ENCODE data around the gene LDLR. TPM values are rescaled to one million over a fixed set of nuclear protein-coding genes. Genes with fewer than 3 reads are reported as not detected.

LDLR gene
- total RNA-seq, 2 donors from 2014 or later: 61.0 to 101 TPM

DNA sequence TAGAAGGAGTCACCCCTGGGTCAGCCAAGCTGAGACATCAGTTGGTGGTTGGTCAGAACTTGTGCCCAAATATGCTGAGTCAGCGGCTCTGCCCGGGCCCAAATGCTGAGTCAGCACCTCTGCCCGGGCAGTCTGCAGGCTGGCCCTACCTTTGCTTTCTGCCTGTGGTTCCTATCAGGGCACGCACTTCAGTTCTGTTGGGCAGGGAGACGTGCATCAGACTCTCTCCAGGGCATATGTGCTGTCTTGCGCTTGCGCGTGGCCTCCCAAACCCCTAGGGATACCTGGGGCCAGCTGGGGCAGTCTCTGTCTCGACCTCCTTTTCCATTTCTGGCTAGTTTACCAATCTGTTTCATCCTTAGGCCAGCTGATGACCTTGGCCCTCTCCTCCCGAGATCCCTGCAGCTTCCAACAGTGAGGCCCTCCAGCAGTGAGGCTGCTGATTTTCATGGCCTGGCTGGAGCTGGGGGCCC, 24.4 kb upstream of the LDLR start:
- H3K9me3 ChIP-seq (ENCODE audit: control insufficient read depth, low read length): peaks cover 6% of the 10 kb centered on the region
- Mint-ChIP-seq H3K36me3 (ENCODE audit: low read depth) (peaks cover 51% of the 10 kb centered on the region), H3K4me1 (no peaks in the 10 kb centered on the region), H3K27me3 (ENCODE audit: insufficient read depth) (no peaks in the 10 kb centered on the region), H3K27ac (peak overlapping the region; percentile 68), H3K4me3 (no peak overlapping the region), H3K9me3 (peaks cover 3% of the 10 kb centered on the region)
- no peak for TF ChIP-seq CTCF (conservative IDR thresholded peaks at IDR 0.05)
- H3K27ac ChIP-seq (ENCODE audit: low read depth, low read length): peak overlapping the region; percentile 51
- DNase-seq: no peak
- H3K9ac ChIP-seq (ENCODE audit: extremely low read depth, low read length, poor library complexity, severe bottlenecking): no peak overlapping the region
- WGBS, 2 experiments (ENCODE audit: insufficient coverage in 1 of 2, insufficient read length in 1 of 2): 93 to 96% methylated on average over 9 to 10 of the region's 10 CpGs
- H3K4me3 ChIP-seq (ENCODE audit: low read length): no peak overlapping the region
- peaks cover 55% of the 10 kb centered on the region for H3K36me3 ChIP-seq (ENCODE audit: control insufficient read depth, insufficient read depth, low read length)
- no peaks in the 10 kb centered on the region for H3K27me3 ChIP-seq (ENCODE audit: control insufficient read depth, insufficient read depth, low read length, poor library complexity, severe bottlenecking)
- H3K4me1 ChIP-seq (ENCODE audit: control insufficient read depth, insufficient read depth, low read length): no peaks in the 10 kb centered on the region

DNA sequence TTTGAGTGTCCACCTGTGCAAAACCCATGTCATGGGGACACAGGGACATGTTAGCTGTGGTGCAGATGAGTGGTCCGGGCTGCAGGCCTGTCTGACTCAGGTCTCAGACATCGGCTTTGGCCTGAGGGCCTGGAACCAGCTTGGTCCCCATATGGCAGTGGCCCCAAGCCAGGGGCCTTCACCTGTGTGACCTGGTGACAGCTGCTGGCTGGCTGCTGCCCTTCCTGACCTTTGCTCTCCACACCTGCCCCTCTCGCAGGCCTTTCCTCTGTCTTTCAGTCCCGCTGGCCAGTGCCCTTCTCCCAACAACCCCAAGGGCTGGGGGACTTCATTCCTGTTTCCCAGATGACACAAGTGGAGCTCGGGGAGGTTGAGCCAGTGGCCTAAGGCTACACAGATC, 22.9 kb upstream of the LDLR start:
- TF ChIP-seq CTCF (conservative IDR thresholded peaks at IDR 0.05): no peak
- peaks cover 3% of the 10 kb centered on the region for H3K9me3 Mint-ChIP-seq
- H3K27me3 Mint-ChIP-seq (ENCODE audit: insufficient read depth): no peaks in the 10 kb centered on the region
- Histone ChIP-seq H3K9ac (ENCODE audit: extremely low read depth, low read length, poor library complexity, severe bottlenecking) (no peak overlapping the region), H3K36me3 (ENCODE audit: control insufficient read depth, insufficient read depth, low read length) (peaks cover 44% of the 10 kb centered on the region), H3K27ac (ENCODE audit: low read depth, low read length) (no peak overlapping the region), H3K4me1 (ENCODE audit: control insufficient read depth, insufficient read depth, low read length) (no peaks in the 10 kb centered on the region), H3K9me3 (ENCODE audit: control insufficient read depth, low read length) (peaks cover 6% of the 10 kb centered on the region), H3K4me3 (ENCODE audit: low read length) (no peak overlapping the region), H3K27me3 (ENCODE audit: control insufficient read depth, insufficient read depth, low read length, poor library complexity, severe bottlenecking) (no peaks in the 10 kb centered on the region)
- peaks cover 41% of the 10 kb centered on the region for H3K36me3 Mint-ChIP-seq (ENCODE audit: low read depth)
- no peak for DNase-seq
- H3K4me1 Mint-ChIP-seq: no peaks in the 10 kb centered on the region
- 96 to 97% methylated on average over 5 of the region's 5 CpGs for WGBS, 2 experiments (ENCODE audit: insufficient coverage in 1 of 2, insufficient read length in 1 of 2)
- H3K27ac Mint-ChIP-seq: no peak overlapping the region
- H3K4me3 Mint-ChIP-seq: no peak overlapping the region

- Mint-ChIP-seq H3K36me3 (ENCODE audit: low read depth) (peaks cover 33% of the 10 kb centered on the region), H3K4me1 (no peaks in the 10 kb centered on the region), H3K27me3 (ENCODE audit: insufficient read depth) (no peaks in the 10 kb centered on the region), H3K9me3 (peaks cover 3% of the 10 kb centered on the region), H3K27ac (no peak overlapping the region), H3K4me3 (no peak overlapping the region)
- Histone ChIP-seq H3K4me1 (ENCODE audit: control insufficient read depth, insufficient read depth, low read length) (no peaks in the 10 kb centered on the region), H3K27me3 (ENCODE audit: control insufficient read depth, insufficient read depth, low read length, poor library complexity, severe bottlenecking) (no peaks in the 10 kb centered on the region), H3K36me3 (ENCODE audit: control insufficient read depth, insufficient read depth, low read length) (peaks cover 35% of the 10 kb centered on the region), H3K27ac (ENCODE audit: low read depth, low read length) (no peak overlapping the region), H3K9ac (ENCODE audit: extremely low read depth, low read length, poor library complexity, severe bottlenecking) (no peak overlapping the region), H3K4me3 (ENCODE audit: low read length) (no peak overlapping the region), H3K9me3 (ENCODE audit: control insufficient read depth, low read length) (peaks cover 6% of the 10 kb centered on the region)
- WGBS, 2 experiments (ENCODE audit: insufficient coverage in 1 of 2, insufficient read length in 1 of 2): 94 to 97% methylated on average over 5 to 7 of the region's 8 CpGs
- TF ChIP-seq CTCF (conservative IDR thresholded peaks at IDR 0.05): no peak
- DNase-seq: no peak
Measured at GRCh38 chr19:11067356-11068113, 21.7 kb upstream of the LDLR start.

Data from endodermal cell (in vitro differentiated cells).